ENCODE results near the gene SAMD11. TPM values are rescaled to one million over a fixed set of nuclear protein-coding genes. Genes with fewer than 3 reads are reported as not detected.
A peak's percentile ranks its signal among the peaks of the same experiment; 100 is the strongest.

SAMD11 gene
- total and polyA plus RNA-seq, 5 experiments from 2014 or later = 0.29 TPM; not detected in 4

DNA sequence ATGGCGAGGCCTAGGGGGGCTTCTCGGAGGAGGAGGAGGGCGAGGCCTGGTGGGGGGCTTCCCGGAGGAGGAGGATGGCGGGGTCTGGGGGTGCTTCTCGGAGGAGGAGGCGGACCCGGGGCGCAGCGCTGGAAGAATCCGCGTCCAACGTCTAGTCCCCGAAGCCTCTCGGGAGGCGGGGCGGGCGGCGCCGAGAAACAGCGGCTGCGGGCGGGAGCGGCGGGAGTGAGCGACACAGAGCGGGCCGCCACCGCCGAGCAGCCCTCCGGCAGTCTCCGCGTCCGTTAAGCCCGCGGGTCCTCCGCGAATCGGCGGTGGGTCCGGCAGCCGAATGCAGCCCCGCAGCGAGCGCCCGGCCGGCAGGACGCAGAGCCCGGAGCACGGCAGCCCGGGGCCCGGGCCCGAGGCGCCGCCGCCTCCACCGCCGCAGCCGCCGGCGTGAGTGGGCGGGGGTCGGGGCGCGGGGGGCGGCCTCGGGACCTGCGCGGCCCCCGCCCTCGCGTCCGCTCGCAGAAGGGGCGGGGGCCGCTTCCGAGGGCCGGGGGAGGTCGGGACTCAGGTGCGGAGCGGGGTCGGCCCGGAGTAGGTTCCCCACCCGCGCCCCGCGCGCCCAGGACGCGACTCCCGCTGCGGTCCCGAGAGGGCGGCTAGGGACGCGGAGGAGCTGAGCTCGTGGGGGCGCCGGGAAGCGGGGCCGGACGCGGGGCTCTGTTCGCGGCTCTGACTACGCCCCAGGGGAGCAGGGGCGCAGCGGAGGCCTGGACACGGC lies 36.8 kb downstream of the SAMD11 start, which contains the start of gene KLHL17:
TSS of gene KLHL17 (plus strand) at position 222 of the 769 bp plus-strand sequence. CDS start at position 332, 110 bp downstream.
- Mint-ChIP-seq H3K9me3 (no peaks in the 10 kb centered on the region), H3K36me3 (peaks cover 0 to 15% (median 0%) of the 10 kb centered on the region in 3 donors), H3K4me3 (peak within 1 kb of the TSS; percentile 62 to 94 (median 90)), H3K27ac (peak within 1 kb of the TSS in 7 of 10 donors; percentile 5 to 90 (median 74)), H3K4me1 (peaks cover 9 to 20% (median 19%) of the 10 kb centered on the region in 4 donors), H3K27me3 (no peaks in the 10 kb centered on the region)
- DNase-seq (peak; percentile 52 to 83 (median 72)), ATAC-seq (peak; percentile 55 to 62)
- POLR2A ChIA-PET = interaction anchor here (1.6 kb wide), 1 partner anchor 16 kb away, joined by 4 read pairs; no protein-coding TSS in a partner anchor

DNA sequence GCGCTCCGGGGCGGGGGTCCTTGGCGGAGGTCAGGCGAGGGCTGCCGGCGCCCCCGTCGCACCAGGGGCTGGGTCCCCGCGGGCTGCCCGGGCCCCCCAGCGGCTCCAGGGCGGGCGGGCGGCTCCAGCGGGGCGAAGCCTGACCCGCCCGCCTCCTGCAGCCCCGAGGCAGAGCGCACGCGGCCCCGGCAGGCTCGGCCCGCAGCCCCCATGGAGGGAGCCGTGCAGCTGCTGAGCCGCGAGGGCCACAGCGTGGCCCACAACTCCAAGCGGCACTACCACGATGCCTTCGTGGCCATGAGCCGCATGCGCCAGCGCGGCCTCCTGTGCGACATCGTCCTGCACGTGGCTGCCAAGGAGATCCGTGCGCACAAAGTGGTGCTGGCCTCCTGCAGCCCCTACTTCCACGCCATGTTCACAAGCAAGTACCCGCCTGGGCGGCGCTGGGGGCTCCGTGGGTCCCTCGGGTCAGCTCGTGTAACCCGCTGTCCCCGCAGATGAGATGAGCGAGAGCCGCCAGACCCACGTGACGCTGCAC lies 37.5 kb downstream of the SAMD11 start:
- H3K4me3 Mint-ChIP-seq = peak overlapping the region in 8 of 10 donors; percentile 48 to 74 (median 64)
- H3K27me3 Mint-ChIP-seq = no peaks in the 10 kb centered on the region
- H3K4me1 Mint-ChIP-seq = peaks cover 9 to 24% (median 19%) of the 10 kb centered on the region in 4 donors
- no peak overlapping the region for H3K27ac Mint-ChIP-seq
- POLR2A ChIA-PET = interaction anchor here (1.6 kb wide), 1 partner anchor 17 kb away, joined by 4 read pairs; no protein-coding TSS in a partner anchor
- H3K9me3 Mint-ChIP-seq = no peaks in the 10 kb centered on the region
- no peak for DNase-seq
- H3K36me3 Mint-ChIP-seq = peaks cover 0 to 10% (median 0%) of the 10 kb centered on the region in 3 donors
- peak in 1 of 2 donors; percentile 2 for ATAC-seq

GRCh38 chr1:962381-963300 lies 38.9 kb downstream of the SAMD11 start:
- Mint-ChIP-seq H3K27me3 (no peaks in the 10 kb centered on the region), H3K27ac (peak overlapping the region in 1 of 10 donors; percentile 76), H3K9me3 (no peaks in the 10 kb centered on the region), H3K4me3 (peak overlapping the region in 9 of 10 donors; percentile 51 to 89 (median 66)), H3K36me3 (peaks cover 0 to 3% (median 0%) of the 10 kb centered on the region in 3 donors), H3K4me1 (peaks cover 4 to 19% (median 15%) of the 10 kb centered on the region in 4 donors)
- ATAC-seq (no peak), DNase-seq (no peak)
- POLR2A ChIA-PET = interaction anchor here (0.6 to 1.6 kb wide), 2 partner anchors 18 to 415 kb away, joined by 3 to 4 read pairs; no protein-coding TSS in a partner anchor

DNA sequence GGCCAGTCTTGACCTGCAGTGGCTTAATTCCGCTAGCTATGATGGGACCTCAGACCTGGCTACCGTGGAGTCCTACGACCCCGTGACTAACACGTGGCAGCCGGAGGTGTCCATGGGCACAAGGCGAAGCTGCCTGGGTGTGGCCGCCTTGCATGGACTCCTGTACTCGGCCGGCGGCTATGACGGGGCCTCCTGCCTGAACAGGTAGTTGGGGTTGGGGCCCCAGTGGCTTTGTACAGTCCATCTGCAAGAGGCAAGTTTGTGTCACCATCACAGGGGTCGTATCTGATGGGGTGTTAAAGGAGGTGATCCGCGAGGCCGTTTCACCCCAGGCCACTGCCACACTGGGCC lies 39.6 kb downstream of the SAMD11 start:
- H3K27me3 Mint-ChIP-seq = peaks cover 0 to 2% (median under 1%) of the 10 kb centered on the region in 5 donors
- H3K36me3 Mint-ChIP-seq = no peaks in the 10 kb centered on the region
- POLR2A ChIA-PET = interaction anchor here (0.6 kb wide), 1 partner anchor 415 kb away, joined by 3 read pairs; no protein-coding TSS in a partner anchor
- DNase-seq (no peak), ATAC-seq (no peak)
- peak overlapping the region in 6 of 10 donors; percentile 15 to 63 (median 50) for H3K4me3 Mint-ChIP-seq
- no peak overlapping the region for H3K27ac Mint-ChIP-seq
- H3K4me1 Mint-ChIP-seq = peaks cover 2 to 15% (median 10%) of the 10 kb centered on the region in 4 donors
- H3K9me3 Mint-ChIP-seq = no peaks in the 10 kb centered on the region

GRCh38 chr1:963746-964525 lies 40.2 kb downstream of the SAMD11 start:
- Mint-ChIP-seq H3K36me3 (no peaks in the 10 kb centered on the region), H3K4me1 (peaks cover 0 to 11% (median 5%) of the 10 kb centered on the region in 4 donors), H3K27me3 (peaks cover 0 to 9% (median 3%) of the 10 kb centered on the region in 5 donors), H3K27ac (no peak overlapping the region), H3K9me3 (no peaks in the 10 kb centered on the region), H3K4me3 (peak overlapping the region in 5 of 10 donors; percentile 6 to 63 (median 26))
- POLR2A ChIA-PET = interaction anchor here (0.6 kb wide), 1 partner anchor 414 kb away, joined by 3 read pairs; no protein-coding TSS in a partner anchor
- no peak for DNase-seq
- ATAC-seq = no peak

DNA sequence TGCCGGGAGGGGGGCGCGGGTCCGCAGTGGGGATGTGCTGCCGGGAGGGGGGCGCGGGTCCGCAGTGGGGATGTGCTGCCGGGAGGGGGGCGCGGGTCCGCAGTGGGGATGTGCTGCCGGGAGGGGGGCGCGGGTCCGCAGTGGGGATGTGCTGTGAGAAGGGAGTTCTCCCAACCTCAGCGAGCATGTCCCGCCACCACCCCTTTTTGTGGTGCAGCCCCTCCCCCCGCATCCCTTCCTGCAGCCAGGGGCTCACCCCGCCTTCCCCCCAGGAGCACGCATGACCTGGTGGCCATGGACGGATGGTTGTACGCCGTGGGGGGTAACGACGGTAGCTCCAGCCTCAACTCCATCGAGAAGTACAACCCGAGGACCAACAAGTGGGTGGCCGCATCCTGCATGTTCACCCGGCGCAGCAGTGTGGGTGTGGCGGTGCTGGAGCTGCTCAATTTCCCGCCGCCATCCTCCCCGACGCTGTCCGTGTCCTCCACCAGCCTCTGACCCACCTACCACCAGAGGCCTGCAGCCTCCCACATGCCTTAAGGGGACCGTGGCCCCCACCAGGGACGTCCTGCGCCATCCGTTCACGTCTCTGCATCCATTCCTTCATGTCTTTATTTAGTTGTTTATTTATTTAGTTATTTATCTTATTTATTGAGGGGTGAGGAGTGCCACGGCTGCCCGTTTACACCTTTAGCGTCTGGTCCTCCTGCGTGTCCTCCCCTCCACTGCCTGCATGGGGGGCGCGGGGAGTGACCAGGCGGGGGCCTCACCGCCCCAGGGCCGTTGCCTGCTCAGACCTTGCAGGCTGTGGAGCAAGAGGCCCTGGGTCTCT lies 41.2 kb downstream of the SAMD11 start:
- H3K27ac Mint-ChIP-seq = peak overlapping the region in 1 of 10 donors; percentile 56
- POLR2A ChIA-PET = no interaction called here
- no peaks in the 10 kb centered on the region for H3K36me3 Mint-ChIP-seq
- H3K27me3 Mint-ChIP-seq = peaks cover 6 to 17% (median 6%) of the 10 kb centered on the region in 5 donors
- no peaks in the 10 kb centered on the region for H3K9me3 Mint-ChIP-seq
- H3K4me1 Mint-ChIP-seq = peaks cover 0 to 11% (median 4%) of the 10 kb centered on the region in 4 donors
- H3K4me3 Mint-ChIP-seq = peak overlapping the region in 4 of 10 donors; percentile 47 to 80 (median 58)
- no peak for DNase-seq
- no peak for ATAC-seq

GRCh38 chr1:965526-966134 lies 41.9 kb downstream of the SAMD11 start:
- no peaks in the 10 kb centered on the region for H3K9me3 Mint-ChIP-seq
- POLR2A ChIA-PET = no interaction called here
- ATAC-seq (no peak), DNase-seq (no peak)
- H3K4me1 Mint-ChIP-seq = peaks cover 0 to 11% (median 4%) of the 10 kb centered on the region in 4 donors
- H3K4me3 Mint-ChIP-seq = peak overlapping the region in 7 of 10 donors; percentile 37 to 76 (median 50)
- H3K27ac Mint-ChIP-seq = peak overlapping the region in 1 of 10 donors; percentile 56
- no peaks in the 10 kb centered on the region for H3K36me3 Mint-ChIP-seq
- peaks cover 6 to 17% (median 9%) of the 10 kb centered on the region in 5 donors for H3K27me3 Mint-ChIP-seq

DNA sequence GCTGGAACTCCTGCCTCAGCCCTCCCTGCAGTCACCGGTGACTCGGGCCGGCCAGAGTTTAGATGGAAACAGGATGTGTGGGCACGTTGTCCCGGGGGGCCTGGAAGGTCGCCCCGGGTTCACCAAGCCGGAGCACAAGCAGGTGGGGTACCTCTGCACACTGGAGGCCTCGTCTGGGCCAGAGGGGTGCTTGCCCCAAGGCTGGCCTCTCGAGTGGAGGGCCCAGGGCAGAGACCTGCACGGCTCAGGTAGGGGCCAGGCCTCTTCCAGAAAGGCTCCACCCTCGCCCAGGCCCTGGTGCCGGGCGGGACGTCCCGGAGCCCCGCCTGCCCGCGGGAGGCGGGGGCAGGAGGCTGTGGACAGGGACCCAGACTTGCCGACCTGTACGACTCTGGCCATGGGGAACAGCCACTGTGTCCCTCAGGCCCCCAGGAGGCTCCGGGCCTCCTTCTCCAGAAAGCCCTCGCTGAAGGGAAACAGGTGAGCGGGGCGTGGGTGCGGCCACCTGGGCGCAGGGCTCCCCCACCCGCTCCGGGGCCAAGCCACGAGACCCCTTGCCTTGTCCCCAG lies 42.5 kb downstream of the SAMD11 start, which contains the start of gene PLEKHN1:
TSS of gene PLEKHN1 (plus strand) at position 348 of the 569 bp plus-strand sequence. CDS start at position 398, 50 bp downstream.
- POLR2A ChIA-PET = interaction anchor here (1.1 kb wide), 2 partner anchors 22 to 47 kb away, joined by 3 read pairs; partner anchors contain the start of gene ISG15
- ATAC-seq (peak; percentile 26 to 49), DNase-seq (no peak)
- Mint-ChIP-seq H3K4me1 (peaks cover 0 to 11% (median 4%) of the 10 kb centered on the region in 4 donors), H3K9me3 (no peaks in the 10 kb centered on the region), H3K27me3 (peaks cover 6 to 17% (median 10%) of the 10 kb centered on the region in 5 donors), H3K27ac (peak within 1 kb of the TSS in 2 of 10 donors; percentile 37 to 75), H3K4me3 (peak within 1 kb of the TSS; percentile 64 to 86 (median 80)), H3K36me3 (no peaks in the 10 kb centered on the region)

DNA sequence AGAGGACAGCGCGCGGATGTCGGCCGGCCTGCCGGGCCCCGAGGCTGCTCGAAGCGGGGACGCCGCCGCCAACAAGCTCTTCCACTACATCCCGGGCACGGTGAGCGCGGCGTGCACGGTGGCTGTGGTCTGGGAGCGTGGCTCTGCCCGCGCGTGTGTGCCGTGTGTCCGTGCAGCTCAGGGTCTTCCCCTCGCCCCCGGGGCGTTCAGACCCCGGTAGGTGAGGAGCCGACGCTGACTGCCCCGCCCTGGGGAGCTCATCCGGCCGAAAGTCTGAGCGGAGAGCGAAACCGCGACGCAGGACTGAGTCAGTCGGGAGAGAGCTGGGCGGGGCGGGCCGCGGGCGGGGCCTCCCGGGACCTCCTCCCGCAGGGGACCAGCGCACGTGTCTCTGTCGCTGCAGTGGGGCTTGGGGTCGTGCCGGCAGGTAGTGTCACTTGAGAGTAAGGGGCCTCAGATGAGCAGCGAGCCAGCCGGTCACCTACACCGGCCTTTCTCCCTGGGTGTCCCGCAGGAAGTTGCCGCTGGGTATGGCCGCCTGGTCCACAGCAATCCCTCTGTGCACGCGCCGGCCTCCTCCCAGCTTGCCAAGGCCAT lies 43.1 kb downstream of the SAMD11 start:
- Mint-ChIP-seq H3K4me1 (peaks cover 0 to 9% (median 4%) of the 10 kb centered on the region in 4 donors), H3K27me3 (peaks cover 6 to 17% (median 10%) of the 10 kb centered on the region in 5 donors), H3K9me3 (no peaks in the 10 kb centered on the region), H3K27ac (peak overlapping the region in 2 of 10 donors; percentile 37 to 75), H3K36me3 (no peaks in the 10 kb centered on the region), H3K4me3 (peak overlapping the region; percentile 64 to 86 (median 80))
- peak; percentile 87 to 90 for ATAC-seq
- DNase-seq = peak; percentile 28 to 85 (median 56)
- POLR2A ChIA-PET = interaction anchor here (0.6 to 1.1 kb wide), 3 partner anchors 8 to 47 kb away, joined by 3 to 4 read pairs (median 3); partner anchors contain the start of genes ISG15 and NOC2L
